Activated naive CD8-positive, alpha-beta T cell treated with anti-CD3 and anti-CD28 coated beads, Interleukin-2, amount 50 U/mL, for 24 hours (primary cell): ENCODE measurements around the gene ACSL1.

Experiments
- ATAC-seq: fragments of 150-1000 bp; cut with Tn5 transposase; one replicate; pipeline ENCODE4 v1.10.0; 2021
- DNase-seq: peaks from one replicate; pipeline ENCODE4 v3.0.0; 2021
- H3K27ac Mint-ChIP-seq: one replicate; pipeline ENCODE4 v1.8.0; 2021; ENCODE audit warnings: mild to moderate bottlenecking, mixed read lengths
- H3K27me3 Mint-ChIP-seq: one replicate; pipeline ENCODE4 v1.8.0; 2021; ENCODE audit warnings: mixed read lengths
- H3K36me3 Mint-ChIP-seq: one replicate; pipeline ENCODE4 v1.8.0; 2021; ENCODE audit warnings: low read depth, mixed read lengths
- H3K4me1 Mint-ChIP-seq: one replicate; pipeline ENCODE4 v1.8.0; 2021; ENCODE audit warnings: mixed read lengths
- H3K4me3 Mint-ChIP-seq: one replicate; pipeline ENCODE4 v1.8.0; 2021; ENCODE audit warnings: mild to moderate bottlenecking, moderate library complexity, mixed read lengths
- H3K9me3 Mint-ChIP-seq: one replicate; pipeline ENCODE4 v1.8.0; 2021; ENCODE audit warnings: mixed read lengths

ACSL1 gene

GRCh38 chr4:184729946-184730345 is 95.8 kb downstream of the ACSL1 start:
- no peaks in the 10 kb centered on the region for H3K9me3 Mint-ChIP-seq
- H3K4me3 Mint-ChIP-seq: no peak overlapping the region
- DNase-seq: no peak
- ATAC-seq: no peak
- no peaks in the 10 kb centered on the region for H3K27me3 Mint-ChIP-seq
- peaks cover 44% of the 10 kb centered on the region for H3K36me3 Mint-ChIP-seq
- no peak overlapping the region for H3K27ac Mint-ChIP-seq
- H3K4me1 Mint-ChIP-seq: peaks cover 24% of the 10 kb centered on the region

DNA sequence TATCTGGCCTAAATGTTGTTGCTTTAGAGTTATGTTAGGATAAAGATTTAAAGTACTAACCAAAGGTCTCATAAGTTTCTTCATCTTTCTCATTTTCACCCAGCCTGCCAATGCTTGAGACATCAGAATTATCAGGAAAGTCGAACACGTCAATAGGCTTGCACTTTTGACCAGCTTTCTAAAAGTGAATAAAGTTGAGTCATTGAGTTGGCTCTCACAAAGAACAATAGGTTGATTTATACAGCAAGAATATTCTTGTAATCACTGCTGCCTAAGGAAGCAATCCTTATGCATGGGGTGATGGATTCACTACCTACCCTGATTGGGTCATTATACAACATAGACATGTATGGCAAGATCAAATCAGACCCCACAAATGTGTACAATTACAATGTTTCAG is 96.9 kb downstream of the ACSL1 start:
- H3K4me1 Mint-ChIP-seq: peaks cover 17% of the 10 kb centered on the region
- ATAC-seq (no peak), DNase-seq (no peak)
- peaks cover 55% of the 10 kb centered on the region for H3K36me3 Mint-ChIP-seq
- H3K27me3 Mint-ChIP-seq: no peaks in the 10 kb centered on the region
- H3K9me3 Mint-ChIP-seq: no peaks in the 10 kb centered on the region
- no peak overlapping the region for H3K27ac Mint-ChIP-seq
- H3K4me3 Mint-ChIP-seq: no peak overlapping the region

DNA sequence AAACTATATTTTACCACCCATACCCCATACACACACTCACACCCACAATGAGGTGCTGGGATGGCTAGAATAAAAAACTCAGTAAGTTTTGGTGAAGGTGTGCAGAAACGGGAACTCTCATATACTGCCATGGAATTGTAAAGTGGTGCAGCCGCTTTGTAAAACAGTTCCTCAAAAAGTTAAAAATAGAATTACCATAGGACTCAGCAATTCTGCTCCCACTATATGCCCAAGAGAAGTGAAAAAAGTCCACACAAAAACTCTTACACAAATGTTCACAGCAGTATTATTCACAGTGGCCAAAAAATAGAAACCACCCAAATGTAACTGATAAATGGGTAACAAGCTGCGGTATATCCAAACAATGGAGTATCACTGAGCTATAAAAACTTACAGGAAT is 98.3 kb downstream of the ACSL1 start:
- ATAC-seq: no peak
- Mint-ChIP-seq H3K4me3 (no peak overlapping the region), H3K27me3 (no peaks in the 10 kb centered on the region), H3K36me3 (peaks cover 63% of the 10 kb centered on the region), H3K9me3 (no peaks in the 10 kb centered on the region), H3K27ac (no peak overlapping the region), H3K4me1 (peaks cover 10% of the 10 kb centered on the region)
- no peak for DNase-seq

DNA sequence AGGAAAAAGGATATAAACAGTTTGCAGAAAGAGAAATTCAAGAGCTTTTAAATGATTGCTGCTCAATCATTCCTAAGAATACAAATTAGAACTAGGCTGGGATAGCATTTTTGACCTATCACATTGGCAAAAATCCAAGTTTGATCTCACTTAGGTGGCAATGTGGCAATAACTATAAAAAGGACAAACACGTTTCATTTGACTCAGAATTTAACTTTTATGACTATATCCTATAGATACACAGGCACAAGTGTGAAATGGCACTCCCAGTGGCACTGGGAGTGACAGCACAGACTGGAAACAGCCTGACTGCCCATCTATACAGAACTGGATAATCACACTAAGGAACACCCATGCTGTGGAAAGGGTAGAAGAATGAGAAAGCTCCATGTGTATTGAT is 103.0 kb downstream of the ACSL1 start:
- Mint-ChIP-seq H3K4me3 (no peak overlapping the region), H3K27me3 (no peaks in the 10 kb centered on the region), H3K36me3 (peaks cover 77% of the 10 kb centered on the region), H3K27ac (no peak overlapping the region), H3K4me1 (peaks cover 1% of the 10 kb centered on the region), H3K9me3 (peaks cover 18% of the 10 kb centered on the region)
- no peak for DNase-seq
- ATAC-seq: no peak

DNA sequence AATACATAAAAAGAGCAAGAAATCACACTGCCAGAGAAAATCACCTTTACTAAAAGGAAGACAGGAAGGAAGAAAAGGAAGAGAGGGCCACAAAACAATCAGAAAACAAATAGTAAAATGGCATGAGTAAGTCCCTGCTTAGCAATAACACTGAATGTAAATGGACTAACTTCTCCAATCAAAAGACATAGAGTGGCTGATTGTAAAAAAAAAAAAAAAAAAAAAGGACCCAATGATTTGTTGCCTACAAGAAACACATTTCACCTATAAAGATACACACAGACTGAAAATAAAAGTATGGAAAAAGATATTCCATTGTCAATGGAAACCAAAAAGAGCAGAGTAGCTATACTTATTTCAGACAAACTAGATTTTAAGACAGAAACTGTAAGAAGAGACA is 104.5 kb downstream of the ACSL1 start:
- ATAC-seq: no peak
- no peak overlapping the region for H3K27ac Mint-ChIP-seq
- H3K36me3 Mint-ChIP-seq: peaks cover 75% of the 10 kb centered on the region
- no peak overlapping the region for H3K4me3 Mint-ChIP-seq
- H3K9me3 Mint-ChIP-seq: peaks cover 18% of the 10 kb centered on the region
- DNase-seq: no peak
- no peaks in the 10 kb centered on the region for H3K27me3 Mint-ChIP-seq
- peaks cover 1% of the 10 kb centered on the region for H3K4me1 Mint-ChIP-seq

- H3K27ac Mint-ChIP-seq: no peak overlapping the region
- DNase-seq (no peak), ATAC-seq (no peak)
- no peak overlapping the region for H3K4me3 Mint-ChIP-seq
- H3K9me3 Mint-ChIP-seq: peaks cover 18% of the 10 kb centered on the region
- no peaks in the 10 kb centered on the region for H3K27me3 Mint-ChIP-seq
- H3K36me3 Mint-ChIP-seq: peaks cover 78% of the 10 kb centered on the region
- no peaks in the 10 kb centered on the region for H3K4me1 Mint-ChIP-seq
Observed at GRCh38 chr4:184719407-184719806, 106.4 kb downstream of the ACSL1 start.

GRCh38 chr4:184715526-184715925 is 110.2 kb downstream of the ACSL1 start:
- Mint-ChIP-seq H3K9me3 (peaks cover 3% of the 10 kb centered on the region), H3K27ac (no peak overlapping the region), H3K36me3 (peaks cover 70% of the 10 kb centered on the region), H3K4me3 (no peak overlapping the region), H3K4me1 (peaks cover 2% of the 10 kb centered on the region), H3K27me3 (no peaks in the 10 kb centered on the region)
- ATAC-seq: no peak
- DNase-seq: no peak

- no peak overlapping the region for H3K4me3 Mint-ChIP-seq
- H3K4me1 Mint-ChIP-seq: peaks cover 2% of the 10 kb centered on the region
- H3K9me3 Mint-ChIP-seq: no peaks in the 10 kb centered on the region
- H3K27me3 Mint-ChIP-seq: no peaks in the 10 kb centered on the region
- H3K27ac Mint-ChIP-seq: no peak overlapping the region
- no peak for DNase-seq
- no peak for ATAC-seq
- H3K36me3 Mint-ChIP-seq: peaks cover 70% of the 10 kb centered on the region
Observed at GRCh38 chr4:184713887-184714286, 111.9 kb downstream of the ACSL1 start.

DNA sequence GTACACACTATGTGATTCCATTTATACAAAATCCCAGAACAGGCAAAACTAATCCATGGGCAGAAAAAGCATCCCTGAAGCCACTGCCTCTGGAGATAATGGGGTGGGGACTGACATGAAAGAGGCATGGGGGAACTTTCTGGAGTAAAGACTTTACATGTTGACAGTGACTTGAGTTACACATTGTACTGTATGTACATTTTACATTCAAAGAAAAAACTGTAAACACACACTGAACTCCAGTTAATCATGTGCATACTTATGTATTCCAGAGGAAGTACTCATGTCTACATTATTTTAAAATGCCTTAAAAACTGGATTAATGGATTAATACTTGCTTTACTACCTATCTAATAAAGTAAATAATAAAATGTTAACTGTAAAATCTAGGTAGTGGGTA is 113.4 kb downstream of the ACSL1 start:
- DNase-seq (no peak), ATAC-seq (no peak)
- H3K36me3 Mint-ChIP-seq: peaks cover 76% of the 10 kb centered on the region
- no peaks in the 10 kb centered on the region for H3K27me3 Mint-ChIP-seq
- no peak overlapping the region for H3K27ac Mint-ChIP-seq
- H3K4me3 Mint-ChIP-seq: no peak overlapping the region
- no peaks in the 10 kb centered on the region for H3K9me3 Mint-ChIP-seq
- H3K4me1 Mint-ChIP-seq: peaks cover 2% of the 10 kb centered on the region

GRCh38 chr4:184706453-184706852 is 119.3 kb downstream of the ACSL1 start:
- H3K27ac Mint-ChIP-seq: no peak overlapping the region
- peaks cover 7% of the 10 kb centered on the region for H3K4me1 Mint-ChIP-seq
- no peak overlapping the region for H3K4me3 Mint-ChIP-seq
- H3K36me3 Mint-ChIP-seq: peaks cover 84% of the 10 kb centered on the region
- no peak for DNase-seq
- no peaks in the 10 kb centered on the region for H3K27me3 Mint-ChIP-seq
- H3K9me3 Mint-ChIP-seq: no peaks in the 10 kb centered on the region
- no peak for ATAC-seq

DNA sequence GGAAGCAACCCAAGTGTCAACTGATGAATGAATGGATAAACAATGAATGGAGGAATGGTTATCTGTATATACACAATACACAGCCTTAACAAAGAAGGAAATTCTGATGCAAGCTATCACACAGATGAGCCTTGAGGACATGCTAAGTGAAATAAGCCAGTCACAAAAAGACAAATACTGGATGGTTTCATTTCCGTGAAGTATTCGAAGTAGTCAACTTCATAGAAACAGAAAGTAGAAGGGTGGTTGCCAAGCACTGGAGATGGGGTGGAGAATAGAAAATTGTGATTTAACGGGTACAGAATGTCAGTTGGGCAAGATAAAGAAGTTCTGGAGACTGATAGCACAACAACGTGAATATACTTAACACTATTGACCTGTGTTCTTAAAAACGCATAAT is 120.1 kb downstream of the ACSL1 start:
- ATAC-seq (no peak), DNase-seq (no peak)
- H3K4me3 Mint-ChIP-seq: no peak overlapping the region
- no peaks in the 10 kb centered on the region for H3K9me3 Mint-ChIP-seq
- peaks cover 81% of the 10 kb centered on the region for H3K36me3 Mint-ChIP-seq
- no peaks in the 10 kb centered on the region for H3K27me3 Mint-ChIP-seq
- H3K4me1 Mint-ChIP-seq: peaks cover 7% of the 10 kb centered on the region
- H3K27ac Mint-ChIP-seq: no peak overlapping the region
